Activated CD8-positive, alpha-beta T cell treated with anti-CD3 and anti-CD28 coated beads for 36 hours (primary cell): Measurements from ENCODE around the gene SLC12A3. TPM values are rescaled to one million over a fixed set of nuclear protein-coding genes. Genes with fewer than 3 reads are reported as not detected.

ENCODE experiments used
- ATAC-seq: fragments of 200-7000 bp; cut with Tn5 transposase; one replicate; pipeline ENCODE4 v1.10.0; 2021; ENCODE audit warnings: mild to moderate bottlenecking, moderate library complexity
- CTCF ChIA-PET: fragments of 350-600 bp; sonication (Branson Sonifier 250); formaldehyde crosslinking; loops from one replicate; lab custom pipeline; 2021; ENCODE audit warnings: antibody characterized with exemption; lab: Charles Lee
- POLR2A ChIA-PET: fragments of 350-600 bp; sonication (Branson Sonifier 250); formaldehyde crosslinking; loops from one replicate; lab custom pipeline; 2021; ENCODE audit warnings: antibody characterized with exemption; lab: Charles Lee
- DNase-seq: peaks from one replicate; pipeline ENCODE4 v3.0.0-alpha.2; 2020
- H3K27ac Mint-ChIP-seq: one replicate; pipeline ENCODE4 v1.8.0; 2021; ENCODE audit warnings: mild to moderate bottlenecking, mixed read lengths
- H3K27me3 Mint-ChIP-seq: one replicate; pipeline ENCODE4 v1.8.0; 2021; ENCODE audit warnings: mixed read lengths
- H3K36me3 Mint-ChIP-seq: one replicate; pipeline ENCODE4 v1.8.0; 2021; ENCODE audit warnings: low read depth, mixed read lengths
- H3K4me1 Mint-ChIP-seq: one replicate; pipeline ENCODE4 v1.8.0; 2021; ENCODE audit warnings: low read depth, mixed read lengths
- H3K4me3 Mint-ChIP-seq: one replicate; pipeline ENCODE4 v1.8.0; 2021; ENCODE audit warnings: mild to moderate bottlenecking, moderate library complexity, mixed read lengths
- H3K9me3 Mint-ChIP-seq: one replicate; pipeline ENCODE4 v1.8.0; 2021; ENCODE audit warnings: mixed read lengths
- intact Hi-C: fragments of 100-400 bp; cut with micrococcal nuclease; formaldehyde crosslinking; loops from one replicate; pipeline ENCODE4 v1.10.0; 2022
- total RNA-seq, 2 experiments: library from RNA; stranded (reverse); gene quantifications; one replicate each; pipeline ENCODE4 v1.2.3, GENCODE V29; 2021
- TF ChIP-seq, protein P1 (sequence below): fragments of 200-600 bp; IDR thresholded peaks from one replicate; pipeline ENCODE4 v1.8.0; 2022; ENCODE audit warnings: antibody characterized with exemption, mild to moderate bottlenecking

Gene SLC12A3
- total RNA-seq, 2 experiments from 2014 or later, result not detected

DNA sequence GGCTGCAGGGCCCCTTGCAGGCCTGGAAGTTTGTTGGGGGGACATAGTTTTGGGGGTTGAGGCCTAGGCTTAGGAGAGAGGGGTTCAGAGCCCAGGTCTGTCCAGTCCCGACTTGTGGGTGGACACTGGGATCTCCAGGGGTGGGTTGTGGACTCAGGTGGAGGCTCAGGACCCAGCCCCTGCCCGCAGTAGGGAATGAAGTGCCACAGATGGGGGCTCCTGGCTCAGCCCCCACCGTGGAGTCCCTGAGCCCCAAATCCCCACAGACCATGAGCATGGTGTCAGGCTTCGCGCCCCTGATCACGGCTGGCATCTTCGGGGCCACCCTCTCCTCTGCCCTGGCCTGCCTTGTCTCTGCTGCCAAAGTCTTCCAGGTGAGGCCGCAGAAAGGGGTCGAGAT is 14.3 kb downstream of the SLC12A3 start:
- DNase-seq (no peak), ATAC-seq (no peak)
- Mint-ChIP-seq H3K27me3 (no peaks in the 10 kb centered on the region), H3K4me1 (no peaks in the 10 kb centered on the region), H3K9me3 (no peaks in the 10 kb centered on the region), H3K36me3 (no peaks in the 10 kb centered on the region), H3K27ac (no peak overlapping the region), H3K4me3 (no peak overlapping the region)
- intact Hi-C loops, result no loop called here
- ChIA-PET CTCF (no interaction called here), POLR2A (interaction anchor here (0.7 kb wide), 1 partner anchor 63 kb away, joined by 3 read pairs; no protein-coding TSS in a partner anchor)
- TF ChIP-seq, protein P1, sequence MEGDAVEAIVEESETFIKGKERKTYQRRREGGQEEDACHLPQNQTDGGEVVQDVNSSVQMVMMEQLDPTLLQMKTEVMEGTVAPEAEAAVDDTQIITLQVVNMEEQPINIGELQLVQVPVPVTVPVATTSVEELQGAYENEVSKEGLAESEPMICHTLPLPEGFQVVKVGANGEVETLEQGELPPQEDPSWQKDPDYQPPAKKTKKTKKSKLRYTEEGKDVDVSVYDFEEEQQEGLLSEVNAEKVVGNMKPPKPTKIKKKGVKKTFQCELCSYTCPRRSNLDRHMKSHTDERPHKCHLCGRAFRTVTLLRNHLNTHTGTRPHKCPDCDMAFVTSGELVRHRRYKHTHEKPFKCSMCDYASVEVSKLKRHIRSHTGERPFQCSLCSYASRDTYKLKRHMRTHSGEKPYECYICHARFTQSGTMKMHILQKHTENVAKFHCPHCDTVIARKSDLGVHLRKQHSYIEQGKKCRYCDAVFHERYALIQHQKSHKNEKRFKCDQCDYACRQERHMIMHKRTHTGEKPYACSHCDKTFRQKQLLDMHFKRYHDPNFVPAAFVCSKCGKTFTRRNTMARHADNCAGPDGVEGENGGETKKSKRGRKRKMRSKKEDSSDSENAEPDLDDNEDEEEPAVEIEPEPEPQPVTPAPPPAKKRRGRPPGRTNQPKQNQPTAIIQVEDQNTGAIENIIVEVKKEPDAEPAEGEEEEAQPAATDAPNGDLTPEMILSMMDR, result no peak

DNA sequence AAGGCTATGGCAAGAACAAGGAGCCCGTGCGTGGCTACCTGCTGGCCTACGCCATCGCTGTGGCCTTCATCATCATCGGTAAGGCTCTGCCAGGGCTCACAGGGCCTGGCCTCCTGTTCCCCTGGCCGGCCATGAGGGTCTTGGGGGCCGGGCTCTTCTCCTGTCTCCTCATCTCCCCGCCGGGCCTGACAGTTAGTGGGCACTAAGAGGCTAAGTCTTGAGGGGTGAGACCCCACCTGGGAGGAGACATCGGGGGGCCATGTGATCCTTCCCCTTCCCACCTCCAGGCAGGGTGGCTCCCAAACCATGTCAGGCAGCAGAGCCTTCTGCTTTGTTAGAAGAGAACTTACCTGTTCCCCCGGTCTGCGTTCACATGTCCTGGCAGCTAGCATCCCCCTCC is 15.2 kb downstream of the SLC12A3 start:
- ATAC-seq (no peak), DNase-seq (no peak)
- POLR2A ChIA-PET, result no interaction called here
- H3K27ac Mint-ChIP-seq, result no peak overlapping the region
- H3K4me3 Mint-ChIP-seq, result no peak overlapping the region
- no peaks in the 10 kb centered on the region for H3K9me3 Mint-ChIP-seq
- intact Hi-C loops, result no loop called here
- CTCF ChIA-PET, result no interaction called here
- no peaks in the 10 kb centered on the region for H3K4me1 Mint-ChIP-seq
- H3K36me3 Mint-ChIP-seq, result no peaks in the 10 kb centered on the region
- no peaks in the 10 kb centered on the region for H3K27me3 Mint-ChIP-seq
- TF ChIP-seq, protein P1, result no peak

DNA sequence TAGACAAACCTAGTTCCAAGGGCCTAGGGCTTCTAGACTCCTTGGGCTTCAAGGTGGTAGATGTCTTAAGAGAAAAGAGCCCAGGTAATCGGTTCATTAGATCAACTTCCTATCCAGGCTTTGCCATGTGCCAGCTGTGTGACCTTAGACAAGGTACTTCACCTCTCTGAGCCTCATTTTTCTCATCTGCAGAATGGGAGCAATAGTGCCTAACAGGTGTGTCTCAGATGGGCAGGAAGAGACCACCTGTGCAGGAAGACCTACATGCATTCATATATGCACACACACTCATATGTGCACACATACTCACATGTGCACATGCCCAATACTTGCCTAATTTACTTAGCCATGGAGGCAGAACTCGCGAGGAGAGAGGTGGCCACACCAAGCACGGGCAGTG is 15.7 kb downstream of the SLC12A3 start:
- intact Hi-C loops, result no loop called here
- no peak for DNase-seq
- ChIA-PET CTCF (no interaction called here), POLR2A (no interaction called here)
- no peaks in the 10 kb centered on the region for H3K36me3 Mint-ChIP-seq
- no peak overlapping the region for H3K27ac Mint-ChIP-seq
- H3K9me3 Mint-ChIP-seq, result no peaks in the 10 kb centered on the region
- H3K4me3 Mint-ChIP-seq, result no peak overlapping the region
- TF ChIP-seq, protein P1, result no peak
- no peak for ATAC-seq
- H3K27me3 Mint-ChIP-seq, result no peaks in the 10 kb centered on the region
- H3K4me1 Mint-ChIP-seq, result no peaks in the 10 kb centered on the region

DNA sequence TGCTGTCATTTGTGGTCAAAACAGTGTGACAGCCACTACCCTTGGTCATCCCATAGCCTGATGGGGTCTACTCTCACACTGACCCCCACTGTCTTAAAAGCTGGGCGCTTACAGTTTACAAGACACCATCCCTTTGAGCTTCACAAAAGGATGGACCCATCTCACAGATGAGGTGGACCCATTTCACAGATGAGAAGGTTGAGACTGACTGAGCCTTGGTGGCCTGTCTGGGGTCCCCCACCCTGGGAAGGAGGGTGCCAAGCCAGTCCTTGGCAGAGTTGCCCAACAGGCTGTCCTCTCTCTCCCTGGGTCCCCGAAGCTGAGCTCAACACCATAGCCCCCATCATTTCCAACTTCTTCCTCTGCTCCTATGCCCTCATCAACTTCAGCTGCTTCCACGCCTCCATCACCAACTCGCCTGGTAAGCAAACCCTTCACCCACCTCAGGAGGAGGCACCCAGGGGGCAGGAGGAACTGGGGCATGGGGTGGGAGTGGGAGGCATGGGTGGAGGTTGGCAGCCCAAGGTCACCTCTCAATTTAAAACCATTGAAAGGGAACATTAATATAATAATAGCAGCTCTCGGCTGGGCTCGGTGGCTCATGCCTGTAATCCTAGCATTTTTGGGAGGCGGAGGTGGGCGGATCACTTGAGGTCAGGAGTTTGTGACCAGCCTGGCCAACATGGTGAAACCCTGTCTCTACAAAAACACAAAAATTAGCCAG is 17.2 kb downstream of the SLC12A3 start:
- Mint-ChIP-seq H3K4me1 (no peaks in the 10 kb centered on the region), H3K9me3 (no peaks in the 10 kb centered on the region), H3K4me3 (no peak overlapping the region), H3K27ac (no peak overlapping the region), H3K27me3 (no peaks in the 10 kb centered on the region), H3K36me3 (no peaks in the 10 kb centered on the region)
- ChIA-PET CTCF (interaction anchor here (1.0 to 3.2 kb wide), 3 partner anchors 13 to 70 kb away, joined by 3 to 11 read pairs (median 4); no protein-coding TSS in a partner anchor), POLR2A (interaction anchor here (1.2 to 1.7 kb wide), 2 partner anchors 10 to 49 kb away, joined by 3 to 5 read pairs; no protein-coding TSS in a partner anchor)
- DNase-seq, result no peak
- TF ChIP-seq, protein P1, result no peak
- no peak for ATAC-seq
- intact Hi-C loops, result no loop called here

DNA sequence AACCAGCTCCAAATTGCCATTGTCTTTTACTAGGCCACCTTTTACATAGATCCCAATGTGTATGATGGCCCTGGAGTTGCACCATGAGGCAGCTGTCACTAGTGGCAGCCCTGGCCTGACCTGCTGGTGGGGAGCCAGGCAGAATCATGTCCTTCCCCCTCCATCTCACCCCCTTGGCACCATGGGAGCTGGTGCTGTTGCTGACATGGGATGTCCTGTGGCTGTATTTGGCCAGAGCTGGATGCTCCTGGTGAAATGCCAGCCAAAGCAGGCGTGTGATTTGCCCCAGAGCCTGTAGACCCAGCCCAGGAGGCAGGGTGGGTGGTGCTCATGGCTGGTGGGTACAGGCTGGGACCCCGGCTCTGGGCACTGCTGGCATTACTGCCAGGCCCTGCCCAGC is 18.6 kb downstream of the SLC12A3 start:
- no peak for DNase-seq
- H3K4me3 Mint-ChIP-seq, result no peak overlapping the region
- POLR2A ChIA-PET, result no interaction called here
- TF ChIP-seq, protein P1, result no peak
- no peak overlapping the region for H3K27ac Mint-ChIP-seq
- H3K27me3 Mint-ChIP-seq, result no peaks in the 10 kb centered on the region
- H3K4me1 Mint-ChIP-seq, result no peaks in the 10 kb centered on the region
- H3K9me3 Mint-ChIP-seq, result no peaks in the 10 kb centered on the region
- ATAC-seq, result no peak
- no peaks in the 10 kb centered on the region for H3K36me3 Mint-ChIP-seq
- intact Hi-C loops, result no loop called here
- CTCF ChIA-PET, result interaction anchor here (1.3 to 3.2 kb wide), 2 partner anchors 16 to 68 kb away, joined by 3 to 11 read pairs; no protein-coding TSS in a partner anchor
